Measurements from ENCODE around the gene PTPA. TPM values are rescaled to one million over a fixed set of nuclear protein-coding genes. Genes with fewer than 3 reads are reported as not detected.

The PTPA gene
- total and polyA plus RNA-seq, 10 donors, result 38.8 to 107 (median 88.5) TPM

GRCh38 chr9:129074106-129074505 is 37.1 kb upstream of the PTPA start:
- WGBS, 5 donors, result 74 to 89% (median 80%) methylated on average over 3 of the region's 3 CpGs
- Histone ChIP-seq H3K27ac (peak overlapping the region in 2 of 8 donors; percentile 27 to 35), H3K9me3 (no peaks in the 10 kb centered on the region), H3K4me3 (no peak overlapping the region), H3K27me3 (replicated peaks in 1 of 7) (no peaks in the 10 kb centered on the region), H3K4me1 (peaks cover under 1 to 39% (median 18%) of the 10 kb centered on the region in 6 donors), H3K36me3 (peaks cover 0 to 31% (median 9%) of the 10 kb centered on the region in 6 donors)
- no peak for TF ChIP-seq POLR2A (IDR thresholded peaks at IDR 0.05)
- no peak for TF ChIP-seq POLR2AphosphoS5 (IDR thresholded peaks at IDR 0.05)
- TF ChIP-seq CTCF (IDR thresholded peaks at IDR 0.05 in 8 of 11, conservative IDR thresholded peaks at IDR 0.05 in 3 of 11), result no peak
- intact Hi-C loops (cut with DNase I; ENCODE audit: low total_unique reads), result no loop called here
- DNase-seq, result no peak

GRCh38 chr9:129075996-129076639 is 35.1 kb upstream of the PTPA start:
- WGBS, 5 donors, result 84 to 97% (median 91%) methylated on average over 13 to 16 of the region's 16 CpGs
- H3K9me3 ChIP-seq, result no peaks in the 10 kb centered on the region

GRCh38 chr9:129076640-129077037 is 34.6 kb upstream of the PTPA start:
- TF ChIP-seq CTCF (IDR thresholded peaks at IDR 0.05 in 8 of 11, conservative IDR thresholded peaks at IDR 0.05 in 3 of 11), result no peak
- no peak for TF ChIP-seq POLR2A (IDR thresholded peaks at IDR 0.05)
- TF ChIP-seq POLR2AphosphoS5 (IDR thresholded peaks at IDR 0.05), result no peak
- H3K27ac ChIP-seq, result no peak overlapping the region
- DNase-seq, result no peak
- no peak overlapping the region for H3K4me3 ChIP-seq
- H3K9me3 ChIP-seq, result no peaks in the 10 kb centered on the region
- H3K36me3 ChIP-seq, result peaks cover 0 to 5% (median under 1%) of the 10 kb centered on the region in 6 donors
- peaks cover 7 to 33% (median 15%) of the 10 kb centered on the region in 6 donors for H3K4me1 ChIP-seq
- intact Hi-C loops (cut with DNase I; ENCODE audit: low total_unique reads), result no loop called here
- 87 to 97% (median 93%) methylated on average over 11 of the region's 11 CpGs for WGBS, 5 donors
- H3K27me3 ChIP-seq (replicated peaks in 1 of 7), result no peaks in the 10 kb centered on the region

More at GRCh38 chr9:129075996-129076639, 35.1 kb upstream of the PTPA start:
- no peak for DNase-seq
- Histone ChIP-seq H3K27me3 (replicated peaks in 1 of 7) (no peaks in the 10 kb centered on the region), H3K4me3 (no peak overlapping the region), H3K27ac (no peak overlapping the region), H3K4me1 (peaks cover 5 to 34% (median 15%) of the 10 kb centered on the region in 6 donors), H3K36me3 (peaks cover 0 to 11% (median 3%) of the 10 kb centered on the region in 6 donors)
- TF ChIP-seq POLR2AphosphoS5 (IDR thresholded peaks at IDR 0.05) (peak in 1 of 3 donors; percentile 21), CTCF (IDR thresholded peaks at IDR 0.05 in 8 of 11, conservative IDR thresholded peaks at IDR 0.05 in 3 of 11) (no peak), POLR2A (IDR thresholded peaks at IDR 0.05) (no peak)
- intact Hi-C loops (cut with DNase I; ENCODE audit: low total_unique reads), result no loop called here

- Histone ChIP-seq H3K27me3 (replicated peaks in 1 of 7) (no peaks in the 10 kb centered on the region), H3K4me3 (no peak overlapping the region), H3K4me1 (peaks cover 13 to 33% (median 17%) of the 10 kb centered on the region in 6 donors), H3K27ac (no peak overlapping the region), H3K36me3 (no peaks in the 10 kb centered on the region), H3K9me3 (no peaks in the 10 kb centered on the region)
- DNase-seq, result no peak
- intact Hi-C loops (cut with DNase I; ENCODE audit: low total_unique reads), result no loop called here
- TF ChIP-seq POLR2A (IDR thresholded peaks at IDR 0.05) (no peak), POLR2AphosphoS5 (IDR thresholded peaks at IDR 0.05) (no peak), CTCF (IDR thresholded peaks at IDR 0.05 in 8 of 11, conservative IDR thresholded peaks at IDR 0.05 in 3 of 11) (no peak)
- WGBS, 5 donors, result 83 to 94% (median 84%) methylated on average over 10 of the region's 10 CpGs
Observed at GRCh38 chr9:129077236-129077635, 34.0 kb upstream of the PTPA start.

Data from spleen (tissue), 11 donors.